Ascending aorta (tissue), 2 donors: ENCODE measurements around the gene PLA2G6. TPM values are rescaled to one million over a fixed set of nuclear protein-coding genes. Genes with fewer than 3 reads are reported as not detected.

Source experiments
- DNase-seq, 2 donors: peaks; one replicate each; pipeline ENCODE4 v3.0.0-alpha.2; 2019; ENCODE audit warnings: low spot score in 2 of 2
- H3K27ac ChIP-seq, 2 donors: fragments of 200-600 bp; sonication (generic); one replicate each; pipeline ENCODE4 v1.5.1; 2016 to 2017; ENCODE audit warnings: mild to moderate bottlenecking in 1 of 2
- H3K27me3 ChIP-seq: fragments of 200-600 bp; sonication (generic); one replicate; pipeline ENCODE4 v1.5.1; 2017
- H3K36me3 ChIP-seq, 2 donors: fragments of 200-600 bp; sonication (generic); one replicate each; pipeline ENCODE4 v1.5.1; 2016
- H3K4me1 ChIP-seq, 2 donors: fragments of 200-600 bp; sonication (generic); one replicate each; pipeline ENCODE4 v1.5.1; 2016 to 2017; ENCODE audit warnings: mild to moderate bottlenecking in 1 of 2
- H3K4me3 ChIP-seq, 2 donors: fragments of 200-600 bp; sonication (generic); one replicate each; pipeline ENCODE4 v1.5.1; 2016 to 2017; ENCODE audit warnings: mild to moderate bottlenecking in 1 of 2
- H3K9me3 ChIP-seq, 2 donors: fragments of 200-600 bp; sonication (generic); one replicate each; pipeline ENCODE4 v1.5.1; 2016
- CTCF ChIP-seq, 3 experiments: fragments of 200-600 bp in 2 of 3; fragments of 450-650 bp in 1 of 3; sonication (generic) in 2 of 3; IDR thresholded peaks; one replicate each; pipeline ENCODE4 v1.5.1; 2016 to 2019; ENCODE audit warnings: antibody characterized with exemption in 3 of 3, mild to moderate bottlenecking in 1 of 3, moderate library complexity in 1 of 3
- intact Hi-C: fragments of 100-400 bp; cut with DNase I; formaldehyde crosslinking; loops from one replicate; pipeline ENCODE4 v1.15.1; 2023
- total RNA-seq: library from RNA; depleted of rRNA; stranded (reverse); fragments of >200 nt; gene quantifications from one replicate; pipeline ENCODE4 v1.1.0, GENCODE V29; 2016

The PLA2G6 gene
- total RNA-seq, 1 donor from 2014 or later = 79.5 TPM

DNA sequence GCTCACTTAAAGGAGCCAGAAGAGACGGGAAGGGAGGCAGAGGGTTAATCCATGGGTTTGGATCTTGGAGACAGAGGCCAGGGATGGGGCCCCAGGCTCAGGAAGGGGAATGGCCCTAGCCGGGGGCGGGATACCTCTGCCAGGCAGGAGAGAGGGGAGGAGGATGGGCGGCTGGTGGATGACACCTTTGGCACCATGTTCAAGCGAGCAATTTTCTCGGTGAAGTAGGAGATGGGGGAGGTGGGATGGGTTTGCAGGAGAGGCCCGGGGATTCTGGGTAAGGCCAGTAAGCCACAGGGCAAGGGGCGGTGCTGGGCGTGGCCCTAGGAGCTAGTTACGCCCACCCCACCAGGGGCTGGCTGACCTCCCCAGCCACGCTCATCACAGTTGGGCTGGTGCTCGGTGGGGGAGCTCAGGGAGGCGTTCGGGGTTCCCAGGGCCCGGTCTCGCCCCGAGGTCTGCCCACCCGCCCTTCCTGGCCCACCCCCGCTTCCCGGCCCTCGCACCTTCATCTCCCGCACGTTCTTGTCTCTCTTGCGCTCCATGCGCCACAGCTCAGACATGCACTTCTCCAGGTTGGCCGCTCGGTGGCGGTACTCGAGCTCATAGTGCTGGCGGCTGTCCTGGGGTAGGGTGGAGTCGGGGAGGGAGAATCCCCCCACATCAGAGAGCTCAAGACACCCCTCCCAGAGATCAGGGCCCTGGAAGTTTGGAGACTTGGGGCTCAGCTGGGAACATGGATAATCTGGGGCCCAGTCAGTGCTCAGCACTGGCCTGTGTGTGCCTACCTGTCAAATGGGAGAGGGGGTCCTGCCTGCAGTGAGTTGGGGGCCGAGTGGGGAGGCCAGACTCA lies 83.8 kb downstream of the PLA2G6 start:
- Histone ChIP-seq H3K36me3 (no peaks in the 10 kb centered on the region), H3K9me3 (no peaks in the 10 kb centered on the region), H3K27me3 (no peaks in the 10 kb centered on the region), H3K27ac (peak overlapping the region; percentile 44 to 78), H3K4me1 (peaks cover 8 to 9% of the 10 kb centered on the region in 2 donors), H3K4me3 (no peak overlapping the region)
- intact Hi-C loops = no loop called here
- peak in 2 of 3 experiments; percentile 28 to 37 for TF ChIP-seq CTCF (IDR thresholded peaks at IDR 0.05)
- DNase-seq = no peak

DNA sequence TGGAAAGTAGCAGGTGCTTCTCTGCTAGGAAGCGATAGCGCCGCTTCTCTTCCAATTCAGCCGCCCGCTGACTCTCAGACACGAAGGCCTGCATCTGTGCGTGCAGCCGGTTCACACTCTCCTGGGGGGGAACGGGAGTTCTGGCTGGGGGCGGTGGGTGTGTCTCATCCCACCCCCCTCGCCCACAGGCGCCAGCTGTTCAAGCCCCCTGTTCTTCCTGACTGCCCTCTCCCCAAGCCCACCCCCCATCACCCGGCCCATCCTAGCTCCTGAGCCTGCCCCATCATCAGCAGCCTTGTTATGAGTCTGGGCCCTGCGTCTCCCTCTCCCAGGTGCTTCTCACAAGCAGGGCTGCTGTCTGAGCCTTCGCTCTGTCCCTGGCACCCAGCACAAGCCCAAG lies 84.6 kb downstream of the PLA2G6 start:
- intact Hi-C loops = no loop called here
- TF ChIP-seq CTCF (IDR thresholded peaks at IDR 0.05) = no peak
- Histone ChIP-seq H3K9me3 (no peaks in the 10 kb centered on the region), H3K27ac (no peak overlapping the region), H3K4me1 (peaks cover 8 to 9% of the 10 kb centered on the region in 2 donors), H3K27me3 (no peaks in the 10 kb centered on the region), H3K4me3 (no peak overlapping the region), H3K36me3 (no peaks in the 10 kb centered on the region)
- DNase-seq = no peak

GRCh38 chr22:38089474-38089851 lies 92.2 kb downstream of the PLA2G6 start:
- Histone ChIP-seq H3K27me3 (no peaks in the 10 kb centered on the region), H3K4me1 (peaks cover 0 to 7% of the 10 kb centered on the region in 2 donors)
- intact Hi-C loops = no loop called here

GRCh38 chr22:38088629-38089473 lies 92.8 kb downstream of the PLA2G6 start:
- intact Hi-C loops = no loop called here
- Histone ChIP-seq H3K27me3 (no peaks in the 10 kb centered on the region), H3K36me3 (no peaks in the 10 kb centered on the region), H3K4me1 (peaks cover 0 to 7% of the 10 kb centered on the region in 2 donors), H3K4me3 (peak overlapping the region; percentile 32 to 58), H3K9me3 (no peaks in the 10 kb centered on the region), H3K27ac (no peak overlapping the region)
- DNase-seq = no peak
- TF ChIP-seq CTCF (IDR thresholded peaks at IDR 0.05) = no peak

More at GRCh38 chr22:38089474-38089851, 92.2 kb downstream of the PLA2G6 start:
- no peak for DNase-seq
- no peaks in the 10 kb centered on the region for H3K36me3 ChIP-seq
- H3K9me3 ChIP-seq = no peaks in the 10 kb centered on the region
- TF ChIP-seq CTCF (IDR thresholded peaks at IDR 0.05) = no peak
- H3K4me3 ChIP-seq = peak overlapping the region in 1 of 2 donors; percentile 58
- H3K27ac ChIP-seq = no peak overlapping the region

- Histone ChIP-seq H3K4me3 (no peak overlapping the region), H3K9me3 (no peaks in the 10 kb centered on the region), H3K27ac (no peak overlapping the region), H3K36me3 (no peaks in the 10 kb centered on the region), H3K27me3 (no peaks in the 10 kb centered on the region), H3K4me1 (peaks cover 0 to 7% of the 10 kb centered on the region in 2 donors)
- intact Hi-C loops = no loop called here
- no peak for DNase-seq
- TF ChIP-seq CTCF (IDR thresholded peaks at IDR 0.05) = no peak
Observed at GRCh38 chr22:38087855-38088254, 93.8 kb downstream of the PLA2G6 start.
